Stimulated activated CD4-positive, alpha-beta T cell treated with anti-CD3 and anti-CD28 coated beads, Interleukin-4, amount 100 ng/mL, for 4 hours (primary cell): ENCODE data around the gene ZNF136.

Experiments
- DNase-seq, 2 experiments: peaks; one replicate each; pipeline ENCODE4 v3.0.0-alpha.2; 2020

Gene ZNF136

DNA sequence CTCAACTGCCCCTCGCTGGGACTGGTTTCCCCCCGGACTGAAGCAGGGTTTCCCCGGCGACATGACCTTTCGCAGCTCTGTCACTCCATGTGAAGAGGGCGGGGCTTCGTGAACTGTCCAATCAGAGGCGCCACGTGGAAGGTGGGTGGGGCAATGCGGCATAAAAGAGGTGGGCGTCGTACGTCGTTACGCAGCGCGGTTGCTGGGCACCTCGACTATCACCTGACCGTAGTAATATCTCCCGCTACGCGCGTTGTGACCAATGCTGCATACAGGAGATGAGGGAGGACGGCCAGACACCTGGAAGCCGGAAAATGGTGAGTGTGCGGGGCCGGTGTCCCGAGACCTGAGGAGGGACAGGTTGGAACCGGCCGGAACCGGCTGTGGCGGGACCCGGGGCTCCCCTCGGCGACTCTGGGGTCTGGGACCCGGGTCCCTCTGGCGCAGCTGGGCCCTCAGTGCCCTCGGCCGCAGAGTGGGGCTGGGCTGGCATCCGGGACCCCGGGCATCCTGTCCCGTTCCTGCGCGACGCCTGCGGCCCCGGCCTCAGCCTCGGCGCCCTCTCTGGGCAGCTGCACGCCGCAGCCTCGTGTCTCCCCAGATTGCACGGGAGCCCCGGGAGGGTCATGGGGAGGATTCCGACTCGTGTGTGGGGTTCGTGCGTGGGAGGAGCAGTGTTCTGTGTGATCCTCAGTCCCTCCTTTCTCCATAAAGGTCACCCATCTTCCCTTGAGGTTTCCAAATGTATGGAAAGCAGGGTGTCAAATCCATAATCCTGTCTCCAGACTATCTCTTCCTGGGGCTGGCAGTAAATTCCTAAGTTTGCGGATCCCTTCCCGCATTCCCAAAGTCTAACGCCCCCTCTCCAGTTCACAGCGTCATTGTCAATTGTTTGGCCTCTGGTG, 32.2 kb downstream of the ZNF136 start:
- peak; percentile 70 to 82 for DNase-seq

DNA sequence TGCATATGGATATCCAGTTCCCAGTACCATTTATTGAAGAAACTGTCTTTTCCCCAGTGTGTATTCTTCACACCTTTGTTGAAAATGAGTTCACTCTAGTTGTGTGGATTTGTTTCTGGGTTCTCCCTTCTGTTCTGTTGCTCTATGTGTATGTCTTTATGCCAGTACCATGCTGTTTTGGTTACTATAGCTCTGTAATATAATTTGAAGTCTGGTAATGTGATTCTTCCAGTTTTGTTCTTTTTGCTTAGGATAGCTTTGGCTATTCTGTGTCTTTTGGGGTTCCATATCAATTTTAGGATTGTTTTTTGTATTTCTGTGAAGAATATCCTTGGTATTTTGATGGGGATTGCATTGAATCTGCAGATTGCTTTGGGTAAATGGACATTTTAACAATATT, 35.2 kb downstream of the ZNF136 start:
- DNase-seq = no peak

DNA sequence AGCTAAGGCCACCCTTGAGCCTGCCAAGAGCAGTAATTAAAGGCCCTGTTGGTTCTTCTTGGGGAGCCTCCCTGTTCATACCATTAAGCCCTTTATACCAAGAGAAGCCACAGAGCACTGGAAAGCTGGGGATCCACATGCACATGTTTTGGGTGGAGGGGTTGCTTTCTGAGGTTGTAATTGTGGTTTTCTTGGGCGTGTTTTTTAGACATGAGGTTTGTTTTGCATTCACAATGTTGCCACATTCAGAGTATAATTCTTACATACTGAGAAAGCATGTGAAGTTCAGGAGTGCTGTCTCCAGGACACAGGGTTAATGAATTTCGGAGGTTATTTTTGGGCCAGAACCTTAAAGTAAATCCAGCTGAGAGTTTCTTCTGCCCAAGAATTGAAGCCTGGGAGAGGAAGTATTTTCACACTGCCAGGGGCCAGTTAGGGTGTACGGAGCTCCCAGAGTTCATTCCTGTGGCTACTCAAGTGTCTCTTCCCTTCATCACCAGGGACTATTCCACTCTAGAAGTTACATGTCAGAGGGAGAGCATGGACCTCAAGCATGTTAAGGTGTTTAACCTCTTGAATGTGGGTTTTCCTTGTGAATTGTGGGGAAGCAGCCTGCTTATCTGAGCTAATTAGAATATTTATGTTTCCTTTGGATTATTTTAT, 37.0 kb downstream of the ZNF136 start:
- DNase-seq = no peak

DNA sequence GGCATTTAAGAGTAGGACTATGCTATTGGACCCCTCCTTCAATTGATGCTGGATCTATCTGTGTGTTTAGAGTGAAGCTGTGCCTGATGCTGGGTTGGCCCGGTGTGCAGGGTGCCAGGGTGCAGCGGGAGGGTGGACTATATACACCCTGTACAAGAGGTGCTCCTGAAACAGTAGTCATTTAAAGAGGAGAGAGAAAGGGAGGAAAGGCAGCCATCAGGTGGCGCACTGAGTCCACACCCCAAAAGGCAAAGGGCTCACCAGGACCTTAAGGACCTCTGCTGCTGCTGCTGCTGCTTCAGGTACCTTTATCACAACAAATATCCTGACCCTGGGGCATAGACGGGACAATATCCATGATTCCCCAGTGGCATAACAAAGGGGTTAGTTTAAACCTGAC, 39.4 kb downstream of the ZNF136 start:
- peak; percentile 47 to 59 for DNase-seq

DNA sequence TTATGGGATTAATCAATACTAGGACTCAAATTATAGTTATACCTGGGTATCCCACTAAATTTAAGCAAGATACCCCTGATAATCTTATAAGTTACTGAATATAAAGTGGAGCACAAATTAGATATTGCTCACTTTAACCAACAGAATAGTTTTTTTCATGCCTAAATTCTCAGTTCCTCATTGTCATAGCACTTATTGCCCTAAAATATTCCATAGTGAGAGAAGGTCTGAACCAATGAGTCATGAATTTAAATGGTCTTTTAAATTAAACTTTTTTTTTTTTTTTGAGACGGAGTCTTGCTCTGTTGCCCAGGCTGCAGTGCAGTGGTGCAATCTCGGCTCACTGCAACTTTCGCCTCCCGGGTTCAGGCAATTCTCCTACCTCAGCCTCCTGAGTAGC, 42.4 kb downstream of the ZNF136 start:
- DNase-seq = no peak

DNA sequence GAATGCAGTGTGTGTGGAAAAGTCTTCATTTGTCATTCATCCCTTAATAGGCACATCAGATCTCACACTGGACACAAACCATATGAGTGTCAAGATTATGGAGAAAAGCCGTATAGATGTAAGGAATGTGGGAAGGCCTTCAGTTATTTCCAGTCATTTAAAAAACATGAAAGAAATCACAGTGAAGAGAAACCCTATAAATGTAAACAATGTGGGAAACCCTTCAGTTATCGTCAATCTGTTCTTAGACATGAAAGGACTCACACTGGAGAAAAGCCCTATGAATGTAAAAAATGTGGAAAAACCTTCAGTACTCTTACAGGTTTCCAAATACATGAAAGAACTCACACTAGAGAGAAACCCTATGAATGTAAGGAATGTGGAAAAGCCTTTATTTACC, 45.3 kb downstream of the ZNF136 start:
- no peak for DNase-seq

DNA sequence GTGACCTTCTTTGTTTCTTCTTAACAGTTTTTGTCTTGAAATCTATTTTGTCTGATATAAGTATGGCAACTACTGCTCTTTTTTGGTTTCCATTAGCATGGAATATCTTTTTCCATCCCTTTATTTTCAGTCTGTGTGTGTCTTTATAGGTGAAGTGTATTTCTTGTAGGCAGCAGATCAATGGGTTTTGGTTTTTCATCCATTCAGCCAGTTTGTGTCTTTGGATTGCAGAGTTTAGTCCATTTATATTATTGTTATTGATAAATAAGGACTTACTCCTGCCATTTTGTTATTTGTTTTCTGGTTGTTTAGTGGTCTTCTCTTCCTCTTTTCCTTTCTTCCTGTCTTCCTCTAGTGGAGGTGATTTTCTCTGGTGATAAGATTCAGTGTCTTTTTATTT, 54.4 kb downstream of the ZNF136 start:
- no peak for DNase-seq

DNA sequence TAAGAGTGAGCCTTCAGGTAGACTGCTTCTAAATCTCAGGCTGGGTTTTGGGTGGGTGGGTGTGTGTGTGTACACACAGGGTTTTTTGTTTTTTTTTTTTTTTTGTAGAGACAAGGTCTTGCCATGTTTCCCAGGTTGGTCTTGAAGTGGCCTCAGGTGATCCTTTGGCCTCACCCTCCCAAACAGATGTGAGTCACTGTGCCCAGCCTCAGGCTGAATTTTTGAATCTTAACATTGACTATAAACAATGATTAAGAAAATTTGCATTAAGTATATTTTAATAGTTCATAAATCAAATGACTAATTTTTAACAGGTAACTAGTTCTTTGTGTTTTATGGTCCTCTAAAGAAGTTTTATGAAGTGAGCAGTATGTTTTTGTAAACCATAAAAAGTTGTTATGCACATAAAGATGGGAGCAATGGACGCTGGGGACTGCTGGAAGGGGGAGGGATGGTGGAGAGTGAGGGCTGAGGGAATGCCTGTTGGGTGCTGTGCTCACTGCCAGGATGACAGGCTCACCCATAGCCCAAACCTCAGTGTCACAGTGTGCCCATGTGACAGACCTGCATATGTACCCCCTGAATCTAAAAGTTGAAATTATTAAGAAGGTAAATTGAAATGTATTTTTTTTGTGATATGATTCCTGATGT, 60.2 kb downstream of the ZNF136 start:
- no peak for DNase-seq

DNA sequence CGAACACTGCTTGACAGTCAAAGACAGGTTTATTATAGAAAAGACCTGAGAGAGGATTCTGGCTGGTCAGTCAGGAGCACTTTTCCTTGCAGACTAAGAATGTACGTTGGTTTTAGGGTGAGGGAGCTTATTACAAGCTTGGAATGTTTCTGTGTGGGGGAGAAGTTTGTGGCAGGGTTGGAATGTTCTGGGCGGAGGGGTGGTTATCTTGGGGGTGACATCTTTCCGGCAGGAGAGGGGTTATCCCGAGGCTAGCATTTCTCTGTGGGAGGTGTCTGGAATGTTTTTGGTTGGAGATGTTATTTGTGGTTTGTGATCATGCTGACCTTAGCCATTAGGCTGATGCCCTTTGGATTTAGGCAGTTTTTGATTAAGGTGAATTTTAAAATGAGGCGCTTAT, 61.8 kb downstream of the ZNF136 start:
- no peak for DNase-seq

DNA sequence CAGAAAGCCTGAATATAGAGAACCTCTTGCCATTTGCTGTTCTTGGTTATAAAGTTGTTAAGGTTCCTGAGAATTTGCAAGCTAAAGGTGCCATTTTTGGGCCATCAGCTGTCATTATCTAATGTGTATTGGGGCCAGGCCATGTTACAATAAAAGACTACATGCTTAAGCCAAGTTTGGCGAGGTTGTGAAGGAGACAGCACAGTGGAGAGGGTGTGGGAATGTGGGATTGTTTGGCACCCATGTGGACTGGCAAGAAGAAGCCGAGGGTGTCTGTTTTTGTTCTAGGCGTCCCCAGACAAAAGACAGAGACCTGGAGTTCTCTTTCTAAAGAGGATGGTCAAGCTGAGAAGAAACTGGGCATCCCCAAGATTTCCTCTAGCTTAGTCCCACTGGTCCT, 67.1 kb downstream of the ZNF136 start:
- DNase-seq = no peak

DNA sequence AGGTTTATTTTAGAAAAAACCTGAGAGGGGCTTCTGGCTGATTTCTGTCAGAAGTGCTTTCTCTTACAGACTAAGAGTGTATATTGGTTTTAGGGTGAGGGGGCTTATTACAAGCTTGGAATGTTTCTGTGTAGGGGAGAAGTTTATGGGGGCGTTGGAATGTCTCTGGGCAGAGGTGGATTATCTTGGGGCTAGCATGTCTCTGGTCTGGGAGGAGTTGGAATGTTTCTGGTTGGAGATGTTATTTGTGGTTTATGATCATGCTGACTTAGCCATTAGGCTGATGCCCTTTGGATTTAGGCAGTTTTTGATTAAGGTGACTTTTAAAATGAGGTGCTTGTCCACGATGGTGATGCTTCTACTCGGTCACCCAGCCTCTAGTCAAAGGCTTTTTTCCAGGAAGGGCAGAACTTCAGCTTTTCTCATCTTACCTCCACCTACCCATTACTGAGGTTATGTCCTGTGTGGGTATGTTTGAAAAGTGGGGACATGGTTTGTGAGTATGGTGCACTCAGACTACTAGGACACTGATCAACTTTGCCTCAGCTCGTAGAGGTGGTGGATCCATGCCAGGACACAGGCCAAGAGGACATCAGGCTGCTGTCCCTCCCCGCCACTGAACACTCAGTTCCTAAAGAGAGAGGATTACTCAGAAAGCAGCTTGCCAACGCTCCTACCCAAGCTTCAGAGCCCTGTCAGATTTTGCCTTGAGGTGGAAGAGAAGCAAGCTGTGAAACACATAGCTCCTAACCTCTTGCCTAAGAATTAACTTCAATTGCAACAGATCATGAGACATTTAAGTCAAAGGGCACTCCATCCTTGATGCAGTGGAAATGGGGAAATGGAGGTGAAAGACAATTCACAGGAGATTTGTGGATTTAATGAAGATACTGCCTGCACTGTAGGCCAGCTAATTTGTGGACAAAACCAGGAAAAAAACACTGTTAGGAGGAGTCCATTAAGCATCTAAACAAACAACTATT, 68.1 kb downstream of the ZNF136 start:
- DNase-seq = no peak

DNA sequence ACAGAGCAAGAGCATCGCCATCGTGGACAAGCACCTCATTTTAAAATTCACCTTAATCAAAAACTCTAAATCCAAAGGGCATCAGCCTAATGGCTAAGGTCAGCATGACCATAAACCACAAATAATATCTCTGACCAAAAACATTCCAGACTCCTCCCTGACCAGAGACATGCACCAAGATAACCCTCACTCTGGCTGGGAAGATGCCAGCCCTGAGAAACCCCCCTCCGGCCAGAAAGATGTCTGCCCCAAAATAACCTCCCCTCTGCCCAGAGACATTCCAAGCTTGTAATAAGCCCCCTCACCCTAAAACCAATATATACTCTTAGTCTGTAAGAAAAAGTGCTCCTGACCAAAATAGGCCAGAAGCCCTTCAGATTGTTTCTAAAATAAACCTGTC, 70.1 kb downstream of the ZNF136 start:
- no peak for DNase-seq

DNA sequence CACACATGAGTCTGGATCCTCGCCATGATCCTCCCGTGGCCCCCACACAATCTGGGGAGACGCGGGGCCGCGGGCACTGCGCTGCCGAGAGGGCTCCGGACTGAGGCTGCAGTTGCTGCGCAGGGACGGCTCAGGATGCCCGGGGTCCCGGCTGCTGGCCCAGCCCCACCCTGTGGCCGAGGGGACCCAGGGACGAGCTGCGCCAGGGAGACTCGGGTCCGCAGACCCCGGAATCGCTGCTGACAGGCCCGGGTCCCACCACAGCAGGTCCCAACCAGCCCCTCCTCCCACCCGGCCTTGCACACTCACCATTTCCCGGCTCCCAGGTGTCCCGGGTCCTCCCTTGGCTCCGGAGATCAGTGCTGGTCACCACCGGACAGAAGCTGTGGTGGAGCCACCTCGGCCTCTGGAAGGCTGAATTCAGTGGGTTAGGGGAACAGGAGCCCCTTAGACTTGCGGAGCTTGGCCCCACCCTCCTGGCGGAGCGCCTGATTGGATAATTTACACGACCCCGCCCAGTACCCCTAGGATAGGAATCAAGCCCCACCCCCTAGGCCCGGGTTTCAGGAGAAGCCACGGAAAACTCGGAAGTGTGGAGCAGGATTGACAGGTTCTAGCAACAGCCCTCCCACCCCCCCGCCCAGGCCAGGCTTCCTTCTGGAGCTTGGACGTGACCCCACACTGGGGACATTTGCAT, 74.4 kb downstream of the ZNF136 start:
- no peak for DNase-seq
